GM23338 (cell line): Measurements from ENCODE around the gene SORL1. TPM values are rescaled to one million over a fixed set of nuclear protein-coding genes. Genes with fewer than 3 reads are reported as not detected.

Experiments used
- ATAC-seq: fragments of 200-7000 bp; cut with Tn5 transposase; 3 replicates; pipeline ENCODE4 v1.9.1; 2020
- DNase-seq: peaks from one replicate; pipeline ENCODE4 v3.0.0-alpha.2; 2015; ENCODE audit warnings: low spot score
- H2AFZ ChIP-seq: fragments of 200-600 bp; sonication (generic); 2 replicates; pipeline ENCODE4 v1.8.0; 2016; ENCODE audit warnings: antibody characterized with exemption, mild to moderate bottlenecking, moderate library complexity
- H3F3A ChIP-seq: fragments of 200-600 bp; sonication (generic); replicated peaks from 2 replicates; pipeline ENCODE4 v1.8.0; 2017; ENCODE audit warnings: antibody characterized with exemption, mixed run types, low read depth
- H3K27ac ChIP-seq: fragments of 200-600 bp; sonication (generic); 2 replicates; pipeline ENCODE4 v1.6.1; 2016; ENCODE audit warnings: low read depth
- H3K27me3 ChIP-seq: fragments of 200-600 bp; sonication (generic); 2 replicates; pipeline ENCODE4 v1.8.0; 2016; ENCODE audit warnings: mild to moderate bottlenecking, mixed run types, moderate library complexity; ENCODE audit not compliant: insufficient read depth
- H3K36me3 ChIP-seq: fragments of 200-600 bp; sonication (generic); 2 replicates; pipeline ENCODE4 v1.8.0; 2016; ENCODE audit warnings: mild to moderate bottlenecking; ENCODE audit not compliant: insufficient read depth
- H3K4me1 ChIP-seq: fragments of 200-600 bp; sonication (generic); 2 replicates; pipeline ENCODE4 v1.8.0; 2016; ENCODE audit warnings: mild to moderate bottlenecking, moderate library complexity; ENCODE audit not compliant: insufficient read depth
- H3K4me2 ChIP-seq: fragments of 200-600 bp; sonication (generic); 2 replicates; pipeline ENCODE4 v1.7.1; 2017; ENCODE audit warnings: mixed run types
- H3K4me3 ChIP-seq: fragments of 200-600 bp; sonication (generic); 2 replicates; pipeline ENCODE4 v1.6.1; 2016; ENCODE audit warnings: mixed run types
- H3K79me2 ChIP-seq: fragments of 200-600 bp; sonication (generic); replicated peaks from 2 replicates; pipeline ENCODE4 v1.8.0; 2017; ENCODE audit warnings: mild to moderate bottlenecking; ENCODE audit not compliant: insufficient read depth
- H3K9me2 ChIP-seq: fragments of 200-600 bp; sonication (generic); 2 replicates; pipeline ENCODE4 v1.8.0; 2017; ENCODE audit not compliant: insufficient read depth
- H4K20me1 ChIP-seq: fragments of 200-600 bp; sonication (generic); replicated peaks from 2 replicates; pipeline ENCODE4 v1.8.0; 2017; ENCODE audit warnings: mild to moderate bottlenecking; ENCODE audit not compliant: insufficient read depth
- H3K27ac Mint-ChIP-seq: 2 replicates; pipeline ENCODE4 v1.8.0; 2020; ENCODE audit warnings: inconsistent platforms, mild to moderate bottlenecking, moderate library complexity, mixed read lengths
- H3K27me3 Mint-ChIP-seq: 3 replicates; pipeline ENCODE4 v1.8.0; 2022; ENCODE audit warnings: low read depth, mild to moderate bottlenecking, moderate library complexity, mixed read lengths, inconsistent platforms; ENCODE audit not compliant: insufficient read depth, poor library complexity
- H3K36me3 Mint-ChIP-seq: 3 replicates; pipeline ENCODE4 v1.8.0; 2021; ENCODE audit warnings: low read depth, mild to moderate bottlenecking, inconsistent platforms, moderate library complexity, mixed read lengths
- H3K4me1 Mint-ChIP-seq: 3 replicates; pipeline ENCODE4 v1.8.0; 2020; ENCODE audit warnings: mild to moderate bottlenecking, inconsistent platforms, mixed read lengths
- H3K4me3 Mint-ChIP-seq: 3 replicates; pipeline ENCODE4 v1.8.0; 2021; ENCODE audit warnings: moderate library complexity, mild to moderate bottlenecking, inconsistent platforms, mixed read lengths
- H3K9me3 Mint-ChIP-seq: 3 replicates; pipeline ENCODE4 v1.8.0; 2020; ENCODE audit warnings: moderate library complexity, mild to moderate bottlenecking, inconsistent platforms, mixed read lengths
- CREB1 ChIP-seq: fragments of 250-450 bp; sonication (Bioruptor Pico); IDR thresholded peaks from 2 replicates; pipeline ENCODE4 v1.5.0; 2020; ENCODE audit warnings: low read depth, mild to moderate bottlenecking, moderate library complexity
- EZH2 ChIP-seq: fragments of 200-600 bp; sonication (generic); IDR thresholded peaks from one replicate; pipeline ENCODE4 v1.8.0; 2017; ENCODE audit warnings: antibody characterized with exemption, mild to moderate bottlenecking, low read depth; ENCODE audit not compliant: unreplicated experiment
- EZH2phosphoT487 ChIP-seq: fragments of 200-600 bp; sonication (generic); IDR thresholded peaks from one replicate; pipeline ENCODE4 v1.8.1; 2018; ENCODE audit warnings: antibody characterized with exemption; ENCODE audit not compliant: unreplicated experiment
- JUNB ChIP-seq: IDR thresholded peaks from one replicate; pipeline ENCODE4 v1.6.1; 2016; ENCODE audit warnings: antibody characterized with exemption; ENCODE audit not compliant: unreplicated experiment
- NANOG ChIP-seq: IDR thresholded peaks from 2 replicates; pipeline ENCODE4 v1.6.1; 2016; ENCODE audit warnings: antibody characterized with exemption, borderline replicate concordance
- POLR2AphosphoS5 ChIP-seq: IDR thresholded peaks from 2 replicates; pipeline ENCODE4 v1.6.1; 2016; ENCODE audit warnings: antibody characterized with exemption, low read depth
- STAT1 ChIP-seq: IDR thresholded peaks from one replicate; pipeline ENCODE4 v1.6.1; 2016; ENCODE audit warnings: antibody characterized with exemption; ENCODE audit not compliant: unreplicated experiment
- ZNF114 ChIP-seq: fragments of 250-450 bp; sonication (Bioruptor Pico); IDR thresholded peaks from 2 replicates; pipeline ENCODE4 v1.5.0; 2020; ENCODE audit warnings: mild to moderate bottlenecking, moderate library complexity
- ZNF331 ChIP-seq: fragments of 250-450 bp; sonication (Bioruptor Pico); IDR thresholded peaks from 2 replicates; pipeline ENCODE4 v1.5.0; 2020; ENCODE audit warnings: low read depth, mild to moderate bottlenecking, moderate library complexity
- polyA plus RNA-seq: library from polyadenylated mRNA; unstranded; fragments of >200 nt; fragmentation: Nextera tagmentation; extraction: Ambion mirVana; gene quantifications from 2 replicates; pipeline ENCODE4 v1.2.1, GENCODE V29; 2016
- total RNA-seq: library from RNA; depleted of rRNA; stranded (reverse); fragments of >200 nt; shearing (Covaris generic); gene quantifications from 2 replicates; pipeline ENCODE4 v1.2.3, GENCODE V29; 2014
- TF ChIP-seq, protein P1 (sequence below): fragments of 250-450 bp; sonication (Bioruptor Pico); IDR thresholded peaks from 2 replicates; pipeline ENCODE4 v1.5.0; 2020; ENCODE audit warnings: mild to moderate bottlenecking, moderate library complexity
- TF ChIP-seq, protein P2 (sequence below): IDR thresholded peaks from 2 replicates; pipeline ENCODE4 v1.6.1; 2016; ENCODE audit warnings: antibody characterized with exemption

Gene SORL1
- total and polyA plus RNA-seq, 2 experiments from 2014 or later = 23.0 to 78.8 TPM

DNA sequence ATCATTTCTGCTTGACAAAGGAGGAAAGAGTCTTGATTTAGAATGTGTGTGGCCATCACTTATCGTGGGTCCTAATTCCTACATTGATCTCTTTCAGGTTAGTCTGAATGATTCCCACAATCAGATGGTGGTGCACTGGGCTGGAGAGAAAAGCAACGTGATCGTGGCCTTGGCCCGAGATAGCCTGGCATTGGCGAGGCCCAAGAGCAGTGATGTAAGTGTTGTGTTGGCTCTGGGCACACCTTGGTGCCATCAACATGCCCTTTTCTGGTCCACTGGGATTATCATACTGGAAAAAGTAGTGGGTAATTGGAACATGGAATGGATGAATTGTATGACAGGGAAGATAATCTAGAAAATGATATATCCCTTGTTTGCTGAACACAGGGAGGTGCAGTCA lies 17.8 kb downstream of the SORL1 start:
- Histone ChIP-seq H3F3A (peaks cover 5% of the 10 kb centered on the region; the same call in 1 of the 2 replicates), H3K79me2 (peaks cover 91% of the 10 kb centered on the region), H3K4me1 (peaks cover 52% of the 10 kb centered on the region), H3K4me2 (no peak overlapping the region), H3K4me3 (no peak overlapping the region), H3K27ac (no peak overlapping the region), H4K20me1 (peaks cover 11% of the 10 kb centered on the region), H3K9me2 (no peaks in the 10 kb centered on the region), H3K36me3 (peaks cover 14% of the 10 kb centered on the region), H3K27me3 (no peaks in the 10 kb centered on the region), H2AFZ (no peak overlapping the region)
- Mint-ChIP-seq H3K36me3 (peaks cover 41% of the 10 kb centered on the region), H3K27ac (no peak overlapping the region), H3K27me3 (peaks cover 13% of the 10 kb centered on the region), H3K9me3 (no peaks in the 10 kb centered on the region), H3K4me1 (peaks cover 60% of the 10 kb centered on the region), H3K4me3 (no peak overlapping the region)
- ATAC-seq (no peak), DNase-seq (no peak)
- TF ChIP-seq EZH2phosphoT487 = no peak
- TF ChIP-seq NANOG = no peak
- no peak for TF ChIP-seq EZH2
- TF ChIP-seq JUNB = no peak
- no peak for TF ChIP-seq STAT1
- TF ChIP-seq, protein P1, sequence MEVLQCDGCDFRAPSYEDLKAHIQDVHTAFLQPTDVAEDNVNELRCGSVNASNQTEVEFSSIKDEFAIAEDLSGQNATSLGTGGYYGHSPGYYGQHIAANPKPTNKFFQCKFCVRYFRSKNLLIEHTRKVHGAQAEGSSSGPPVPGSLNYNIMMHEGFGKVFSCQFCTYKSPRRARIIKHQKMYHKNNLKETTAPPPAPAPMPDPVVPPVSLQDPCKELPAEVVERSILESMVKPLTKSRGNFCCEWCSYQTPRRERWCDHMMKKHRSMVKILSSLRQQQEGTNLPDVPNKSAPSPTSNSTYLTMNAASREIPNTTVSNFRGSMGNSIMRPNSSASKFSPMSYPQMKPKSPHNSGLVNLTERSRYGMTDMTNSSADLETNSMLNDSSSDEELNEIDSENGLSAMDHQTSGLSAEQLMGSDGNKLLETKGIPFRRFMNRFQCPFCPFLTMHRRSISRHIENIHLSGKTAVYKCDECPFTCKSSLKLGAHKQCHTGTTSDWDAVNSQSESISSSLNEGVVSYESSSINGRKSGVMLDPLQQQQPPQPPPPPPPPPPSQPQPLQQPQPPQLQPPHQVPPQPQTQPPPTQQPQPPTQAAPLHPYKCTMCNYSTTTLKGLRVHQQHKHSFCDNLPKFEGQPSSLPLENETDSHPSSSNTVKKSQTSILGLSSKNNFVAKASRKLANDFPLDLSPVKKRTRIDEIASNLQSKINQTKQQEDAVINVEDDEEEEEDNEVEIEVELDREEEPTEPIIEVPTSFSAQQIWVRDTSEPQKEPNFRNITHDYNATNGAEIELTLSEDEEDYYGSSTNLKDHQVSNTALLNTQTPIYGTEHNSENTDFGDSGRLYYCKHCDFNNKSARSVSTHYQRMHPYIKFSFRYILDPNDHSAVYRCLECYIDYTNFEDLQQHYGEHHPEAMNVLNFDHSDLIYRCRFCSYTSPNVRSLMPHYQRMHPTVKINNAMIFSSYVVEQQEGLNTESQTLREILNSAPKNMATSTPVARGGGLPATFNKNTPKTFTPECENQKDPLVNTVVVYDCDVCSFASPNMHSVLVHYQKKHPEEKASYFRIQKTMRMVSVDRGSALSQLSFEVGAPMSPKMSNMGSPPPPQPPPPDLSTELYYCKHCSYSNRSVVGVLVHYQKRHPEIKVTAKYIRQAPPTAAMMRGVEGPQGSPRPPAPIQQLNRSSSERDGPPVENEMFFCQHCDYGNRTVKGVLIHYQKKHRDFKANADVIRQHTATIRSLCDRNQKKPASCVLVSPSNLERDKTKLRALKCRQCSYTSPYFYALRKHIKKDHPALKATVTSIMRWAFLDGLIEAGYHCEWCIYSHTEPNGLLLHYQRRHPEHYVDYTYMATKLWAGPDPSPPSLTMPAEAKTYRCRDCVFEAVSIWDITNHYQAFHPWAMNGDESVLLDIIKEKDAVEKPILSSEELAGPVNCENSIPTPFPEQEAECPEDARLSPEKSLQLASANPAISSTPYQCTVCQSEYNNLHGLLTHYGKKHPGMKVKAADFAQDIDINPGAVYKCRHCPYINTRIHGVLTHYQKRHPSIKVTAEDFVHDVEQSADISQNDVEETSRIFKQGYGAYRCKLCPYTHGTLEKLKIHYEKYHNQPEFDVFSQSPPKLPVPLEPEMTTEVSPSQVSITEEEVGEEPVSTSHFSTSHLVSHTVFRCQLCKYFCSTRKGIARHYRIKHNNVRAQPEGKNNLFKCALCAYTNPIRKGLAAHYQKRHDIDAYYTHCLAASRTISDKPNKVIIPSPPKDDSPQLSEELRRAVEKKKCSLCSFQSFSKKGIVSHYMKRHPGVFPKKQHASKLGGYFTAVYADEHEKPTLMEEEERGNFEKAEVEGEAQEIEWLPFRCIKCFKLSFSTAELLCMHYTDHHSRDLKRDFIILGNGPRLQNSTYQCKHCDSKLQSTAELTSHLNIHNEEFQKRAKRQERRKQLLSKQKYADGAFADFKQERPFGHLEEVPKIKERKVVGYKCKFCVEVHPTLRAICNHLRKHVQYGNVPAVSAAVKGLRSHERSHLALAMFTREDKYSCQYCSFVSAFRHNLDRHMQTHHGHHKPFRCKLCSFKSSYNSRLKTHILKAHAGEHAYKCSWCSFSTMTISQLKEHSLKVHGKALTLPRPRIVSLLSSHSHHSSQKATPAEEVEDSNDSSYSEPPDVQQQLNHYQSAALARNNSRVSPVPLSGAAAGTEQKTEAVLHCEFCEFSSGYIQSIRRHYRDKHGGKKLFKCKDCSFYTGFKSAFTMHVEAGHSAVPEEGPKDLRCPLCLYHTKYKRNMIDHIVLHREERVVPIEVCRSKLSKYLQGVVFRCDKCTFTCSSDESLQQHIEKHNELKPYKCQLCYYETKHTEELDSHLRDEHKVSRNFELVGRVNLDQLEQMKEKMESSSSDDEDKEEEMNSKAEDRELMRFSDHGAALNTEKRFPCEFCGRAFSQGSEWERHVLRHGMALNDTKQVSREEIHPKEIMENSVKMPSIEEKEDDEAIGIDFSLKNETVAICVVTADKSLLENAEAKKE (CRISPR knock-in tag) = no peak
- TF ChIP-seq, protein P2, sequence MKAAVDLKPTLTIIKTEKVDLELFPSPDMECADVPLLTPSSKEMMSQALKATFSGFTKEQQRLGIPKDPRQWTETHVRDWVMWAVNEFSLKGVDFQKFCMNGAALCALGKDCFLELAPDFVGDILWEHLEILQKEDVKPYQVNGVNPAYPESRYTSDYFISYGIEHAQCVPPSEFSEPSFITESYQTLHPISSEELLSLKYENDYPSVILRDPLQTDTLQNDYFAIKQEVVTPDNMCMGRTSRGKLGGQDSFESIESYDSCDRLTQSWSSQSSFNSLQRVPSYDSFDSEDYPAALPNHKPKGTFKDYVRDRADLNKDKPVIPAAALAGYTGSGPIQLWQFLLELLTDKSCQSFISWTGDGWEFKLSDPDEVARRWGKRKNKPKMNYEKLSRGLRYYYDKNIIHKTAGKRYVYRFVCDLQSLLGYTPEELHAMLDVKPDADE = no peak
- TF ChIP-seq ZNF331 = no peak
- no peak for TF ChIP-seq ZNF114 (CRISPR knock-in tag)
- no peak for TF ChIP-seq CREB1 (CRISPR knock-in tag)
- TF ChIP-seq POLR2AphosphoS5 = no peak
